DOHH2 (cell line): ENCODE measurements around the gene ARID3A.

Experiments used
- EZH2phosphoT487 ChIP-seq: fragments of 200-600 bp; sonication (generic); IDR thresholded peaks from 2 replicates; pipeline ENCODE4 v1.6.1; 2017; ENCODE audit warnings: borderline replicate concordance, mild to moderate bottlenecking, antibody characterized with exemption, low read length, moderate library complexity, mixed read lengths
- TF ChIP-seq, protein P1 (sequence below): fragments of 200-600 bp; sonication (generic); IDR thresholded peaks from one replicate; pipeline ENCODE4 v1.5.1; 2014; ENCODE audit warnings: antibody characterized with exemption, mild to moderate bottlenecking, low read depth, low read length; ENCODE audit not compliant: poor library complexity, severe bottlenecking

DNA sequence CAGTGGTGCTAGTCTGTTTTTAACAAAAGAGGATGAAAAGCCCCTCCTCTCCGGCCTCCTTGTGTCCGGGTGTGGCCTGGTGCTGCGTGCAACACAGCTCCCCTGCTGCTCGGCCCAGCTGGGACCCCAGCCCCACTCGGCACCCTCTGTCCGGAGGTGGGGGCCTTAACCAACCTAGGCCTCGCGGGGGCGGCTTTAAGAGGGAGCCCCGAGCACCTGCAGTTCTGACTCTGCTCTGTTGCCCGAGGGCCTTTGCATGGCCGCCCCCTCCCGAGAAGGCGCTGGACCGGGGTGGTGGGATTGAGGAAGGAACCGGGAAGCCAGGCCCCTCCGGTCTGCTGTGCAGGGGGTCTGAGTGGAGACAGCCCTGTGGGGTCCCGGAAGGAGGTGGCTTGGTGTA, 68.7 kb downstream of the ARID3A start:
- TF ChIP-seq, protein P1, sequence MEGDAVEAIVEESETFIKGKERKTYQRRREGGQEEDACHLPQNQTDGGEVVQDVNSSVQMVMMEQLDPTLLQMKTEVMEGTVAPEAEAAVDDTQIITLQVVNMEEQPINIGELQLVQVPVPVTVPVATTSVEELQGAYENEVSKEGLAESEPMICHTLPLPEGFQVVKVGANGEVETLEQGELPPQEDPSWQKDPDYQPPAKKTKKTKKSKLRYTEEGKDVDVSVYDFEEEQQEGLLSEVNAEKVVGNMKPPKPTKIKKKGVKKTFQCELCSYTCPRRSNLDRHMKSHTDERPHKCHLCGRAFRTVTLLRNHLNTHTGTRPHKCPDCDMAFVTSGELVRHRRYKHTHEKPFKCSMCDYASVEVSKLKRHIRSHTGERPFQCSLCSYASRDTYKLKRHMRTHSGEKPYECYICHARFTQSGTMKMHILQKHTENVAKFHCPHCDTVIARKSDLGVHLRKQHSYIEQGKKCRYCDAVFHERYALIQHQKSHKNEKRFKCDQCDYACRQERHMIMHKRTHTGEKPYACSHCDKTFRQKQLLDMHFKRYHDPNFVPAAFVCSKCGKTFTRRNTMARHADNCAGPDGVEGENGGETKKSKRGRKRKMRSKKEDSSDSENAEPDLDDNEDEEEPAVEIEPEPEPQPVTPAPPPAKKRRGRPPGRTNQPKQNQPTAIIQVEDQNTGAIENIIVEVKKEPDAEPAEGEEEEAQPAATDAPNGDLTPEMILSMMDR = no peak
- no peak for TF ChIP-seq EZH2phosphoT487
